Neutrophil (primary cell): ENCODE results near the gene CFAP206.
"Not testable (repeated sequence)": the region's sequence is repeated elsewhere in the genome, so short reads cannot be mapped to it uniquely, and the experiment has no call there.

ENCODE experiments used
- H3K27ac ChIP-seq: fragments of 200-600 bp; sonication (generic); 2 replicates; pipeline ENCODE4 v1.5.1; 2016; ENCODE audit warnings: mild to moderate bottlenecking, moderate library complexity
- H3K27me3 ChIP-seq: fragments of 200-600 bp; sonication (generic); 2 replicates; pipeline ENCODE4 v1.6.0; 2016; ENCODE audit warnings: mild to moderate bottlenecking
- H3K36me3 ChIP-seq: fragments of 200-600 bp; sonication (generic); 2 replicates; pipeline ENCODE4 v1.5.1; 2017
- H3K4me1 ChIP-seq, 2 experiments: fragments of 200-600 bp in 1 of 2; sonication (generic) in 1 of 2; 1 replicate in 1 of 2; 2 replicates in 1 of 2; pipeline versions ENCODE4 v1.5.1 to v1.6.1; 2013 to 2016; ENCODE audit warnings: low read depth in 1 of 2, low read length in 1 of 2, mild to moderate bottlenecking in 1 of 2, moderate library complexity in 1 of 2; ENCODE audit not compliant: control insufficient read depth in 1 of 2, insufficient read depth in 1 of 2
- H3K4me3 ChIP-seq, 2 experiments: fragments of 200-600 bp in 1 of 2; sonication (generic) in 1 of 2; 1 replicate in 1 of 2; 2 replicates in 1 of 2; pipeline ENCODE4 v1.5.1; 2013 to 2016; ENCODE audit warnings: low read depth in 1 of 2, low read length in 1 of 2, mild to moderate bottlenecking in 1 of 2, moderate library complexity in 1 of 2
- H3K9me3 ChIP-seq: fragments of 200-600 bp; sonication (generic); 2 replicates; pipeline ENCODE4 v1.5.1; 2016
- TF ChIP-seq, protein P1 (sequence below): fragments of 200-600 bp; sonication (generic); IDR thresholded peaks from 2 replicates; pipeline ENCODE4 v1.5.1; 2016; ENCODE audit warnings: antibody characterized with exemption

The CFAP206 gene

GRCh38 chr6:87483929-87484328 is 76.2 kb downstream of the CFAP206 start:
- H3K4me1 ChIP-seq, result peaks cover 16 to 21% of the 10 kb centered on the region in 2 experiments
- H3K27ac ChIP-seq, result peak overlapping the region; percentile 67
- H3K36me3 ChIP-seq, result no peaks in the 10 kb centered on the region
- TF ChIP-seq, protein P1, sequence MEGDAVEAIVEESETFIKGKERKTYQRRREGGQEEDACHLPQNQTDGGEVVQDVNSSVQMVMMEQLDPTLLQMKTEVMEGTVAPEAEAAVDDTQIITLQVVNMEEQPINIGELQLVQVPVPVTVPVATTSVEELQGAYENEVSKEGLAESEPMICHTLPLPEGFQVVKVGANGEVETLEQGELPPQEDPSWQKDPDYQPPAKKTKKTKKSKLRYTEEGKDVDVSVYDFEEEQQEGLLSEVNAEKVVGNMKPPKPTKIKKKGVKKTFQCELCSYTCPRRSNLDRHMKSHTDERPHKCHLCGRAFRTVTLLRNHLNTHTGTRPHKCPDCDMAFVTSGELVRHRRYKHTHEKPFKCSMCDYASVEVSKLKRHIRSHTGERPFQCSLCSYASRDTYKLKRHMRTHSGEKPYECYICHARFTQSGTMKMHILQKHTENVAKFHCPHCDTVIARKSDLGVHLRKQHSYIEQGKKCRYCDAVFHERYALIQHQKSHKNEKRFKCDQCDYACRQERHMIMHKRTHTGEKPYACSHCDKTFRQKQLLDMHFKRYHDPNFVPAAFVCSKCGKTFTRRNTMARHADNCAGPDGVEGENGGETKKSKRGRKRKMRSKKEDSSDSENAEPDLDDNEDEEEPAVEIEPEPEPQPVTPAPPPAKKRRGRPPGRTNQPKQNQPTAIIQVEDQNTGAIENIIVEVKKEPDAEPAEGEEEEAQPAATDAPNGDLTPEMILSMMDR, result no peak
- H3K9me3 ChIP-seq, result no peaks in the 10 kb centered on the region
- no peak overlapping the region for H3K4me3 ChIP-seq
- H3K27me3 ChIP-seq, result no peaks in the 10 kb centered on the region

DNA sequence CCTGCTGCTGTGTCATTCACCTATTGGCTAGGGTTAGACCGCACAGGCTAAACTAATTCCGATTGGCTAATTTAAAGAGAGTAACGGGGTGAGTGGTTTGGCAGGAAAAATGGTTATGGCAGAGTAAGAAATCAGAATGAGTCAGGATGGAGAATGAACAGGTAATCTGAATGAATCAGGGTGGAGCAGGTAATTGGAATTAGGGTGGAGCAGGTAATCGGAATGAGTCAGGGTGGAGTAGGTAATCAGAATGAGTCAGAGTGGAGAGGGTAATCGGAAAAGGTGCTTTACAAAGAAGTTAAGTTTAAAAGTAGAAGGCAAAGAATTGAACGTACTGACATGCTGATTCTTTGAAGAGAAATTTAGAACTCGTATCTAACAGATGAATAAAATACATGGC is 76.7 kb downstream of the CFAP206 start:
- H3K36me3 ChIP-seq, result no peaks in the 10 kb centered on the region
- peaks cover 16 to 21% of the 10 kb centered on the region in 2 experiments for H3K4me1 ChIP-seq
- no peaks in the 10 kb centered on the region for H3K27me3 ChIP-seq
- TF ChIP-seq, protein P1, result no peak
- H3K4me3 ChIP-seq, result no peak overlapping the region
- H3K27ac ChIP-seq, result no peak overlapping the region
- no peaks in the 10 kb centered on the region for H3K9me3 ChIP-seq

GRCh38 chr6:87487555-87487954 is 79.8 kb downstream of the CFAP206 start:
- Histone ChIP-seq H3K4me3 (no peak overlapping the region), H3K36me3 (peaks cover 4% of the 10 kb centered on the region)

DNA sequence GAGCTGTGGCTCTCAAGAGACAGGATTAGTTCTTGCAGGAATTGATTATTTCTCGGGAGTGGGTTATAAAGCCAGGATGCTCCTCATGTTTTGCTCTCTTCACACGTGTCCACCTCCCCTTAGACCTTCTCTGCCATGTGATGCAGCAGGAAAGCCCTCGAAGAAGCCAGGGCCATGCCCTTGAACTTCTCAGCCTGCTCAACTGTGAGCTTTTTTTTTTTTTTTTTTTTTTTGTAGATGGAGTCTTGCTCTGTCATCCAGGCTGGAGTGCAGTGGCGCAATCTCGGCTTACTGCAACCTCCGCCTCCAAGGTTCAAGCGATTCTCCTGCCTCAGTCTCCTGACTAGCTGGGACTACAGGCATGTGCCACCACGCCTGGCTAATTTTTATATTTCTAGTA is 81.6 kb downstream of the CFAP206 start:
- not testable (repeated sequence) for H3K36me3 ChIP-seq, H3K9me3 ChIP-seq, H3K4me3 ChIP-seq, H3K27me3 ChIP-seq, H3K27ac ChIP-seq, H3K4me1 ChIP-seq

More at GRCh38 chr6:87487555-87487954, 79.8 kb downstream of the CFAP206 start:
- peaks cover 3 to 8% of the 10 kb centered on the region in 2 experiments for H3K4me1 ChIP-seq
- H3K27ac ChIP-seq, result no peak overlapping the region
- no peaks in the 10 kb centered on the region for H3K27me3 ChIP-seq
- TF ChIP-seq, protein P1, result no peak
- no peaks in the 10 kb centered on the region for H3K9me3 ChIP-seq

- Histone ChIP-seq H3K4me1 (no peaks in the 10 kb centered on the region), H3K27ac (no peak overlapping the region), H3K27me3 (no peaks in the 10 kb centered on the region), H3K9me3 (no peaks in the 10 kb centered on the region), H3K36me3 (peaks cover 10% of the 10 kb centered on the region), H3K4me3 (no peak overlapping the region)
- TF ChIP-seq, protein P1, result no peak
These were observed 87.1 kb downstream of the CFAP206 start for GRCh38 chr6:87494761-87495422.

DNA sequence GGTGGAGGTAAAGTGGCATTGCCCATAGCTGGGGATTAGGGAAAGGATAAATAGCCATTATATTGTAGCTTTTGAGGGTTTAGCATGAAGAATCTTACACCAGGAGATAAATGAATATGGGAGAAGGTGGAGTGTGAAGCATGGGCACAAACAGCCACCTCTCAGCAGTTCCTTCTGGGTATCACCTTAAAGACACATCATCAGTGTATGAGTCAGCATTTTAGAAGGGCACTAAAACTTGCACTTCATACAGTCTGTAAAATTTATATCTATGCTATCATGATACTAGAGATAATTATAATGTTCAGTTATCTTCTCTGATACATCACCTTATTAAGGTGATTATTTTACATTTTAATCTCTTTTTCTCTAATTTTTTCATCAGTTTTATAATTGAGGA is 90.3 kb downstream of the CFAP206 start:
- TF ChIP-seq, protein P1, result no peak
- Histone ChIP-seq H3K27ac (no peak overlapping the region), H3K9me3 (no peaks in the 10 kb centered on the region), H3K4me1 (no peaks in the 10 kb centered on the region), H3K36me3 (peaks cover 31% of the 10 kb centered on the region), H3K4me3 (no peak overlapping the region), H3K27me3 (no peaks in the 10 kb centered on the region)
